HepG2 (cell line): ENCODE data around the gene MAGI1. TPM values are rescaled to one million over a fixed set of nuclear protein-coding genes. Genes with fewer than 3 reads are reported as not detected.

ENCODE experiments used
- RXRB ChIP-seq: IDR thresholded peaks from 2 replicates; pipeline ENCODE4 v1.6.1; 2016; ENCODE audit warnings: borderline replicate concordance, missing genetic modification reagents, missing compliant biosample characterization
- ZBTB1 ChIP-seq: sonication (generic); formaldehyde crosslinking; IDR thresholded peaks from 2 replicates; pipeline ENCODE4 v1.4.0; 2020; ENCODE audit warnings: missing genetic modification reagents, borderline replicate concordance
- ZBTB40 ChIP-seq, 2 experiments: fragments of 450-650 bp in 1 of 2; sonication (generic) in 1 of 2; formaldehyde crosslinking in 1 of 2; IDR thresholded peaks; 2 replicates each; pipeline versions ENCODE4 v1.6.1 to v1.8.0; 2016 to 2022; ENCODE audit warnings: antibody characterized with exemption in 1 of 2, mild to moderate bottlenecking in 1 of 2, missing genetic modification reagents in 1 of 2
- polyA plus RNA-seq, 8 experiments: library from polyadenylated mRNA; depleted of rRNA in 3 of 8; stranded (reverse) in 7 of 8; unstranded in 1 of 8; fragments of >200 nt; fragmentation: Illumina TruSeq in 4 of 8; extraction: Trizol in 4 of 8; gene quantifications; 2 replicates each; pipeline versions ENCODE4 v1.2.1 to v1.2.3, GENCODE V29; 2011 to 2016; ENCODE audit warnings: low read depth in 4 of 8, missing spikeins in 1 of 8, mixed read lengths in 1 of 8; ENCODE audit not compliant: insufficient read depth in 1 of 8
- total RNA-seq, 5 experiments: library from RNA; depleted of rRNA; stranded (reverse); fragments of >200 nt; fragmentation: Illumina TruSeq; extraction: Trizol; gene quantifications; 2 replicates each; pipeline ENCODE4 v1.2.3, GENCODE V29; 2016; ENCODE audit warnings: low read depth in 1 of 5
- TF ChIP-seq, protein P1 (sequence below): sonication (generic); formaldehyde crosslinking; IDR thresholded peaks from 2 replicates; pipeline ENCODE4 v1.4.0; 2020; ENCODE audit warnings: mild to moderate bottlenecking, missing genetic modification reagents

The MAGI1 gene
- total and polyA plus RNA-seq, 2 of the 13 experiments (the other 11 are each of a cell fraction or from before 2014, with no cell fraction given), result 22.2 to 26.0 TPM

- no peak for TF ChIP-seq ZBTB40 (IDR thresholded peaks at IDR 0.05)
- no peak for TF ChIP-seq ZBTB40 (CRISPR knock-in tag; IDR thresholded peaks at IDR 0.05)
- no peak for TF ChIP-seq RXRB (CRISPR knock-in tag)
- TF ChIP-seq, protein P1, sequence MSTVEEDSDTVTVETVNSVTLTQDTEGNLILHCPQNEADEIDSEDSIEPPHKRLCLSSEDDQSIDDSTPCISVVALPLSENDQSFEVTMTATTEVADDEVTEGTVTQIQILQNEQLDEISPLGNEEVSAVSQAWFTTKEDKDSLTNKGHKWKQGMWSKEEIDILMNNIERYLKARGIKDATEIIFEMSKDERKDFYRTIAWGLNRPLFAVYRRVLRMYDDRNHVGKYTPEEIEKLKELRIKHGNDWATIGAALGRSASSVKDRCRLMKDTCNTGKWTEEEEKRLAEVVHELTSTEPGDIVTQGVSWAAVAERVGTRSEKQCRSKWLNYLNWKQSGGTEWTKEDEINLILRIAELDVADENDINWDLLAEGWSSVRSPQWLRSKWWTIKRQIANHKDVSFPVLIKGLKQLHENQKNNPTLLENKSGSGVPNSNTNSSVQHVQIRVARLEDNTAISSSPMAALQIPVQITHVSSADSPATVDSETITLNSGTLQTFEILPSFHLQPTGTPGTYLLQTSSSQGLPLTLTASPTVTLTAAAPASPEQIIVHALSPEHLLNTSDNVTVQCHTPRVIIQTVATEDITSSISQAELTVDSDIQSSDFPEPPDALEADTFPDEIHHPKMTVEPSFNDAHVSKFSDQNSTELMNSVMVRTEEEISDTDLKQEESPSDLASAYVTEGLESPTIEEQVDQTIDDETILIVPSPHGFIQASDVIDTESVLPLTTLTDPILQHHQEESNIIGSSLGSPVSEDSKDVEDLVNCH (CRISPR knock-in tag), result no peak
- no peak for TF ChIP-seq ZBTB1 (CRISPR knock-in tag)
Observed at GRCh38 chr3:65642883-65643282, 395.8 kb downstream of the MAGI1 start (continued).
